ENCODE results near the gene BBS9.

BBS9 gene

DNA sequence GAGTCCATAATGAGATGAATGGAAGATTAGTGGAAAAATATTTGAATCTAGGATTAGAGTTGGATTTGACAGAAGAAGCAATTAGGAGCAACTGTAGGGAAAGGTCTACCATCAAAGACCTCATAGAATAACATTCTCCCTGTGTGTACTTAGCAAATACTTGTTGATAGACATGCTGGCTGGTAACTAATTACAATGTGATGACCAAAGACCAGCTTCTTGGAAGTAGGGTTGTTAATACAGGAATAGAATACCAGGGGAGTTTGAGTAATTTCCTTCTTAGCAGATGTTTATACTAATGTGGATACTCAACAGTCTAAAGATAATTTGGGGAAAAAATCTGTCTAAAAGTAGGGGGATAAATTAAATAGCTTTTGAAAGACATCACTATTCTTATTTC lies 418.5 kb downstream of the BBS9 start:
- no peak overlapping the region for H3K9ac ChIP-seq (ENCODE audit: low read length)
- DNase-seq, result no peak
- H3K27ac ChIP-seq (ENCODE audit: low read length), result no peak overlapping the region
- no peaks in the 10 kb centered on the region for H4K20me1 ChIP-seq (ENCODE audit: insufficient read depth, low read length)
- no peaks in the 10 kb centered on the region for H3K79me2 ChIP-seq (ENCODE audit: low read length)
- no peak overlapping the region for H3K4me3 ChIP-seq (ENCODE audit: low read length)
- H3K4me2 ChIP-seq (ENCODE audit: low read depth, low read length), result no peak overlapping the region
- no peaks in the 10 kb centered on the region for H3F3A ChIP-seq (ENCODE audit: insufficient read depth, low read length)
- no peaks in the 10 kb centered on the region for H3K9me2 ChIP-seq (replicated peaks; ENCODE audit: insufficient read depth, low read length)
- H2AFZ ChIP-seq (ENCODE audit: low read length), result no peak overlapping the region
- no peaks in the 10 kb centered on the region for H3K36me3 ChIP-seq (replicated peaks; ENCODE audit: insufficient read depth, low read length)
- H3K27me3 ChIP-seq (replicated peaks; ENCODE audit: insufficient read depth, low read length), result no peaks in the 10 kb centered on the region
- peaks cover 15% of the 10 kb centered on the region for H3K4me1 ChIP-seq (ENCODE audit: low read length)
- H3K9me3 ChIP-seq (replicated peaks; ENCODE audit: insufficient read depth, low read length), result no peaks in the 10 kb centered on the region
- no peak for TF ChIP-seq EZH2phosphoT487 (IDR thresholded peaks at IDR 0.05; ENCODE audit: low read length)
- TF ChIP-seq EZH2 (optimal IDR thresholded peaks at IDR 0.05; ENCODE audit: low read depth, low read length), result no peak
- TF ChIP-seq, protein P1, sequence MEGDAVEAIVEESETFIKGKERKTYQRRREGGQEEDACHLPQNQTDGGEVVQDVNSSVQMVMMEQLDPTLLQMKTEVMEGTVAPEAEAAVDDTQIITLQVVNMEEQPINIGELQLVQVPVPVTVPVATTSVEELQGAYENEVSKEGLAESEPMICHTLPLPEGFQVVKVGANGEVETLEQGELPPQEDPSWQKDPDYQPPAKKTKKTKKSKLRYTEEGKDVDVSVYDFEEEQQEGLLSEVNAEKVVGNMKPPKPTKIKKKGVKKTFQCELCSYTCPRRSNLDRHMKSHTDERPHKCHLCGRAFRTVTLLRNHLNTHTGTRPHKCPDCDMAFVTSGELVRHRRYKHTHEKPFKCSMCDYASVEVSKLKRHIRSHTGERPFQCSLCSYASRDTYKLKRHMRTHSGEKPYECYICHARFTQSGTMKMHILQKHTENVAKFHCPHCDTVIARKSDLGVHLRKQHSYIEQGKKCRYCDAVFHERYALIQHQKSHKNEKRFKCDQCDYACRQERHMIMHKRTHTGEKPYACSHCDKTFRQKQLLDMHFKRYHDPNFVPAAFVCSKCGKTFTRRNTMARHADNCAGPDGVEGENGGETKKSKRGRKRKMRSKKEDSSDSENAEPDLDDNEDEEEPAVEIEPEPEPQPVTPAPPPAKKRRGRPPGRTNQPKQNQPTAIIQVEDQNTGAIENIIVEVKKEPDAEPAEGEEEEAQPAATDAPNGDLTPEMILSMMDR (IDR thresholded peaks at IDR 0.05; ENCODE audit: low read length), result no peak

DNA sequence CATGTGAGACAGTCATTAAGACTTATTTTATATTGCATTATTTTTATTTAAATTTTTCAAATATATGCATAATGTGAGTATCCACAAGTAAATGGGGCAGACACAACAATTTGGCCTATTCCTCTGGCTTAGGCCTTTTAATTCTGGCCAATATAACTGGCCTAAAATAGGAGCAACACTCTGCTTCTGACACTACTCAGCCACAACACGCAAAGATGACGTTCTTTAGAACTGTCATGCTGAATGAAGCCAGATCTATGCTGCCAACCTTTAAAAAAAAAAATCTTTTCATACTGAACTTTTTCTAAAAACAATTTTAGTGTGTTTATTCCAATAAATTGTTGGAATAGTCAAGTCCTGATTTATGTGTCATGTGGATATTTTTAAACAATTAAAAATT lies 421.0 kb downstream of the BBS9 start:
- H3K9me2 ChIP-seq (replicated peaks; ENCODE audit: insufficient read depth, low read length), result no peaks in the 10 kb centered on the region
- H2AFZ ChIP-seq (ENCODE audit: low read length), result no peak overlapping the region
- peaks cover 15% of the 10 kb centered on the region for H3K4me1 ChIP-seq (ENCODE audit: low read length)
- H3K27ac ChIP-seq (ENCODE audit: low read length), result no peak overlapping the region
- no peak for DNase-seq
- no peaks in the 10 kb centered on the region for H3K9me3 ChIP-seq (replicated peaks; ENCODE audit: insufficient read depth, low read length)
- no peak overlapping the region for H3K4me2 ChIP-seq (ENCODE audit: low read depth, low read length)
- H3K36me3 ChIP-seq (replicated peaks; ENCODE audit: insufficient read depth, low read length), result no peaks in the 10 kb centered on the region
- H4K20me1 ChIP-seq (ENCODE audit: insufficient read depth, low read length), result no peaks in the 10 kb centered on the region
- no peak for TF ChIP-seq EZH2 (optimal IDR thresholded peaks at IDR 0.05; ENCODE audit: low read depth, low read length)
- TF ChIP-seq, protein P1 (IDR thresholded peaks at IDR 0.05; ENCODE audit: low read length), result no peak
- TF ChIP-seq EZH2phosphoT487 (IDR thresholded peaks at IDR 0.05; ENCODE audit: low read length), result no peak
- no peaks in the 10 kb centered on the region for H3K79me2 ChIP-seq (ENCODE audit: low read length)
- H3K4me3 ChIP-seq (ENCODE audit: low read length), result no peak overlapping the region
- no peak overlapping the region for H3K9ac ChIP-seq (ENCODE audit: low read length)
- H3F3A ChIP-seq (ENCODE audit: insufficient read depth, low read length), result no peaks in the 10 kb centered on the region
- no peaks in the 10 kb centered on the region for H3K27me3 ChIP-seq (replicated peaks; ENCODE audit: insufficient read depth, low read length)

DNA sequence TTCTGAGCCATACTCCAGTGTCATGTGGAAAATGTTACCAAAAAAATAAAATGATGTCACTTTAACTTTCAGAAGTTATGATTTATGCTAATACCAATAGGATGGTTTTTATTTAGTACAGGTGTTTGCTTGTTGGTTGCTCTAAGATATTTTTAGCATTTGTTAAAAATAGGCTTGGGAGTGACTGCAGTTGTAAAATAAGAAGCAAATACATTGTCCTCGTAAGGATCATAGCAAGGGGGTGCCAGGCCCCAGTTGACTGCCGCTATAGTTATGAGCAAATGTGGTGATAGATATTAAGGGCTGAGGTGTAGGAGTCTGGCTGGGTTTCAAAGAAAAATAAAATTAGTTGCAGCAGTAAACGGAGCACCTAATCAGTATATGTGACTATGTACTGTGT lies 421.6 kb downstream of the BBS9 start:
- Histone ChIP-seq H2AFZ (ENCODE audit: low read length) (0 out of 2 replicates have a peak overlapping the region, but pooled peaks have one; percentile 3), H3K4me1 (ENCODE audit: low read length) (peaks cover 15% of the 10 kb centered on the region), H3K4me3 (ENCODE audit: low read length) (no peak overlapping the region), H3K9me3 (replicated peaks; ENCODE audit: insufficient read depth, low read length) (no peaks in the 10 kb centered on the region), H4K20me1 (ENCODE audit: insufficient read depth, low read length) (no peaks in the 10 kb centered on the region), H3K27me3 (replicated peaks; ENCODE audit: insufficient read depth, low read length) (no peaks in the 10 kb centered on the region), H3K4me2 (ENCODE audit: low read depth, low read length) (peak overlapping the region; percentile 49; the same call in 1 of the 2 replicates), H3K9ac (ENCODE audit: low read length) (no peak overlapping the region), H3K36me3 (replicated peaks; ENCODE audit: insufficient read depth, low read length) (no peaks in the 10 kb centered on the region), H3K79me2 (ENCODE audit: low read length) (no peaks in the 10 kb centered on the region), H3K27ac (ENCODE audit: low read length) (peak overlapping the region; percentile 22; the same call in 1 of the 2 replicates), H3K9me2 (replicated peaks; ENCODE audit: insufficient read depth, low read length) (no peaks in the 10 kb centered on the region), H3F3A (ENCODE audit: insufficient read depth, low read length) (no peaks in the 10 kb centered on the region)
- peak; percentile 47 for DNase-seq
- TF ChIP-seq EZH2 (optimal IDR thresholded peaks at IDR 0.05; ENCODE audit: low read depth, low read length), result no peak
- TF ChIP-seq, protein P1 (IDR thresholded peaks at IDR 0.05; ENCODE audit: low read length), result no peak
- TF ChIP-seq EZH2phosphoT487 (IDR thresholded peaks at IDR 0.05; ENCODE audit: low read length), result no peak
